Measurements from ENCODE around the gene CYGB.

DNA sequence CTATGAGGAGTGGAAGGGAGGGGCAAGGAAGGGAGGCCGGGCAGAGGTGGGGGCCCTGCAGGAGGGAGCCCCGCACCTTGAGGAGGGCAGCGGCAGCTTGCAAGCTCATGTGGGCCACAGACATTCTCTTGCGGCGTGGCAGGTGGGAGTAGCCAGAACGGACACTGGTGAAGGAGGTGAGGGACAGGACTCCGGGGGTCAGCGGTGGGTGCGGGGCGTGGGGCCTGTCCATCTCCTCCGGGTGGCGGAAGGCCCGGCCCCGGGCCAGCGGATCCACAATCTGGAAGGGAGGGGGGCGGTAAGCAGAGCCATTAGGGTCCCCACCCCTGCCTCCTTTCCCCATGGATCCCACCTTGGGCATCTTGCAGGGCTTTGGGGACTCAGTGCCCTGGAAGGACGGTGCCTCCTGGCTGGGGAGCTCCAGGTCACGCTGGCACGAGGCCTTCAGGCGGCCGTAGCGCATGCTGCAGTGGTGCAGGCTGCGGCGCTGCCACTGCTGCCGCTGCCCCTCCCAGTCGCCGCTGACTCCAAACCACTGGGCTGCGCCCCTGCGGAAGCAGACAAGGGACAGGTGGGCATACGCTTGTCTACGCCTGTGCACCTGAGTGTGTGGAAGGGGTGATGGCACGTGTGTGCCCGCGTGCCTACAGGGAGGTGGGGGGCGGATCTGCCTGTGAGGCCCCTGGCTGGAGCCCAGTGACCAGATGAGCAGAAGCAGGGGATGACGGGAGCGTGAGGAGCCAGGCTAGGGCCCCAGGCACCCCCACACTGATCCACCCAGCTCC, 58.6 kb downstream of the CYGB start:
- TF ChIP-seq, protein P1, sequence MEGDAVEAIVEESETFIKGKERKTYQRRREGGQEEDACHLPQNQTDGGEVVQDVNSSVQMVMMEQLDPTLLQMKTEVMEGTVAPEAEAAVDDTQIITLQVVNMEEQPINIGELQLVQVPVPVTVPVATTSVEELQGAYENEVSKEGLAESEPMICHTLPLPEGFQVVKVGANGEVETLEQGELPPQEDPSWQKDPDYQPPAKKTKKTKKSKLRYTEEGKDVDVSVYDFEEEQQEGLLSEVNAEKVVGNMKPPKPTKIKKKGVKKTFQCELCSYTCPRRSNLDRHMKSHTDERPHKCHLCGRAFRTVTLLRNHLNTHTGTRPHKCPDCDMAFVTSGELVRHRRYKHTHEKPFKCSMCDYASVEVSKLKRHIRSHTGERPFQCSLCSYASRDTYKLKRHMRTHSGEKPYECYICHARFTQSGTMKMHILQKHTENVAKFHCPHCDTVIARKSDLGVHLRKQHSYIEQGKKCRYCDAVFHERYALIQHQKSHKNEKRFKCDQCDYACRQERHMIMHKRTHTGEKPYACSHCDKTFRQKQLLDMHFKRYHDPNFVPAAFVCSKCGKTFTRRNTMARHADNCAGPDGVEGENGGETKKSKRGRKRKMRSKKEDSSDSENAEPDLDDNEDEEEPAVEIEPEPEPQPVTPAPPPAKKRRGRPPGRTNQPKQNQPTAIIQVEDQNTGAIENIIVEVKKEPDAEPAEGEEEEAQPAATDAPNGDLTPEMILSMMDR (IDR thresholded peaks at IDR 0.05 in 2 of 3, conservative IDR thresholded peaks at IDR 0.05 in 1 of 3; ENCODE audit: insufficient read depth in 2 of 3, low read depth in 1 of 3, low read length in 3 of 3): no peak
- TF ChIP-seq, protein P2, sequence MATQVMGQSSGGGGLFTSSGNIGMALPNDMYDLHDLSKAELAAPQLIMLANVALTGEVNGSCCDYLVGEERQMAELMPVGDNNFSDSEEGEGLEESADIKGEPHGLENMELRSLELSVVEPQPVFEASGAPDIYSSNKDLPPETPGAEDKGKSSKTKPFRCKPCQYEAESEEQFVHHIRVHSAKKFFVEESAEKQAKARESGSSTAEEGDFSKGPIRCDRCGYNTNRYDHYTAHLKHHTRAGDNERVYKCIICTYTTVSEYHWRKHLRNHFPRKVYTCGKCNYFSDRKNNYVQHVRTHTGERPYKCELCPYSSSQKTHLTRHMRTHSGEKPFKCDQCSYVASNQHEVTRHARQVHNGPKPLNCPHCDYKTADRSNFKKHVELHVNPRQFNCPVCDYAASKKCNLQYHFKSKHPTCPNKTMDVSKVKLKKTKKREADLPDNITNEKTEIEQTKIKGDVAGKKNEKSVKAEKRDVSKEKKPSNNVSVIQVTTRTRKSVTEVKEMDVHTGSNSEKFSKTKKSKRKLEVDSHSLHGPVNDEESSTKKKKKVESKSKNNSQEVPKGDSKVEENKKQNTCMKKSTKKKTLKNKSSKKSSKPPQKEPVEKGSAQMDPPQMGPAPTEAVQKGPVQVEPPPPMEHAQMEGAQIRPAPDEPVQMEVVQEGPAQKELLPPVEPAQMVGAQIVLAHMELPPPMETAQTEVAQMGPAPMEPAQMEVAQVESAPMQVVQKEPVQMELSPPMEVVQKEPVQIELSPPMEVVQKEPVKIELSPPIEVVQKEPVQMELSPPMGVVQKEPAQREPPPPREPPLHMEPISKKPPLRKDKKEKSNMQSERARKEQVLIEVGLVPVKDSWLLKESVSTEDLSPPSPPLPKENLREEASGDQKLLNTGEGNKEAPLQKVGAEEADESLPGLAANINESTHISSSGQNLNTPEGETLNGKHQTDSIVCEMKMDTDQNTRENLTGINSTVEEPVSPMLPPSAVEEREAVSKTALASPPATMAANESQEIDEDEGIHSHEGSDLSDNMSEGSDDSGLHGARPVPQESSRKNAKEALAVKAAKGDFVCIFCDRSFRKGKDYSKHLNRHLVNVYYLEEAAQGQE (IDR thresholded peaks at IDR 0.05; ENCODE audit: borderline replicate concordance): no peak
- TF ChIP-seq, protein P2 (CRISPR knock-in tag; IDR thresholded peaks at IDR 0.05; ENCODE audit: low read depth): no peak
- TF ChIP-seq RFX5 (IDR thresholded peaks at IDR 0.05; ENCODE audit: low read depth, low read length): no peak
- no peak for TF ChIP-seq TRIM28 (IDR thresholded peaks at IDR 0.05)
- no peak for TF ChIP-seq ETV1 (tag; conservative IDR thresholded peaks at IDR 0.05; ENCODE audit: low read depth)
- no peak for TF ChIP-seq POLR2A (conservative IDR thresholded peaks at IDR 0.05)

Data from K562 (cell line).